Activated CD4-positive, alpha-beta T cell treated with anti-CD3 and anti-CD28 coated beads for 36 hours (primary cell): ENCODE measurements around the gene HS3ST4. TPM values are rescaled to one million over a fixed set of nuclear protein-coding genes. Genes with fewer than 3 reads are reported as not detected.

ENCODE experiments used
- ATAC-seq: fragments of 200-7000 bp; cut with Tn5 transposase; one replicate; pipeline ENCODE4 v1.10.0; 2021; ENCODE audit warnings: mild to moderate bottlenecking, moderate library complexity
- CTCF ChIA-PET: fragments of 350-600 bp; sonication (Branson Sonifier 250); formaldehyde crosslinking; loops from one replicate; lab custom pipeline; 2021; ENCODE audit warnings: antibody characterized with exemption; lab: Charles Lee
- POLR2A ChIA-PET: fragments of 350-600 bp; sonication (Branson Sonifier 250); formaldehyde crosslinking; loops from one replicate; lab custom pipeline; 2021; ENCODE audit warnings: antibody characterized with exemption, inconsistent platforms; lab: Charles Lee
- DNase-seq: peaks from one replicate; pipeline ENCODE4 v3.0.0-alpha.2; 2020
- H3K27ac Mint-ChIP-seq: one replicate; pipeline ENCODE4 v1.8.0; 2021; ENCODE audit warnings: mixed read lengths
- H3K27me3 Mint-ChIP-seq: one replicate; pipeline ENCODE4 v1.8.0; 2021; ENCODE audit warnings: mixed read lengths
- H3K36me3 Mint-ChIP-seq: one replicate; pipeline ENCODE4 v1.8.0; 2021; ENCODE audit warnings: low read depth, mixed read lengths
- H3K4me1 Mint-ChIP-seq: one replicate; pipeline ENCODE4 v1.8.0; 2021; ENCODE audit warnings: mixed read lengths
- H3K4me3 Mint-ChIP-seq: one replicate; pipeline ENCODE4 v1.8.0; 2021; ENCODE audit warnings: mild to moderate bottlenecking, moderate library complexity, mixed read lengths
- H3K9me3 Mint-ChIP-seq: one replicate; pipeline ENCODE4 v1.8.0; 2021; ENCODE audit warnings: low read depth, mixed read lengths
- intact Hi-C, 2 experiments: fragments of 100-400 bp; cut with DNase I in 1 of 2; cut with micrococcal nuclease in 1 of 2; formaldehyde crosslinking; loops; one replicate each; pipeline versions ENCODE4 v1.14.2 to v1.15.1; 2022 to 2024; cut with DNase I, micrococcal nuclease
- total RNA-seq, 2 experiments: library from RNA; stranded (reverse); gene quantifications; one replicate each; pipeline ENCODE4 v1.2.3, GENCODE V29; 2021

The HS3ST4 gene
- total RNA-seq, 2 experiments from 2014 or later = not detected

- H3K36me3 Mint-ChIP-seq = no peaks in the 10 kb centered on the region
- CTCF ChIA-PET = no interaction called here
Measured at GRCh38 chr16:25905810-25906209, 214.1 kb downstream of the HS3ST4 start.

GRCh38 chr16:25910971-25911370 is 219.2 kb downstream of the HS3ST4 start:
- Mint-ChIP-seq H3K36me3 (no peaks in the 10 kb centered on the region), H3K27ac (no peak overlapping the region), H3K27me3 (peaks cover 2% of the 10 kb centered on the region), H3K4me1 (no peaks in the 10 kb centered on the region), H3K4me3 (no peak overlapping the region), H3K9me3 (no peaks in the 10 kb centered on the region)
- ChIA-PET POLR2A (no interaction called here), CTCF (no interaction called here)
- ATAC-seq = no peak
- no peak for DNase-seq
- intact Hi-C loops = no loop called here

More at GRCh38 chr16:25905810-25906209, 214.1 kb downstream of the HS3ST4 start:
- intact Hi-C loops = no loop called here
- Mint-ChIP-seq H3K27ac (no peak overlapping the region), H3K27me3 (peaks cover 13% of the 10 kb centered on the region), H3K9me3 (no peaks in the 10 kb centered on the region), H3K4me3 (no peak overlapping the region), H3K4me1 (no peaks in the 10 kb centered on the region)
- ATAC-seq (no peak), DNase-seq (no peak)
- POLR2A ChIA-PET = no interaction called here

GRCh38 chr16:25912321-25912720 is 220.6 kb downstream of the HS3ST4 start:
- H3K4me1 Mint-ChIP-seq = no peaks in the 10 kb centered on the region
- ChIA-PET CTCF (no interaction called here), POLR2A (no interaction called here)
- DNase-seq = no peak
- no peaks in the 10 kb centered on the region for H3K9me3 Mint-ChIP-seq
- intact Hi-C loops = no loop called here
- peaks cover 2% of the 10 kb centered on the region for H3K27me3 Mint-ChIP-seq
- no peak overlapping the region for H3K27ac Mint-ChIP-seq
- no peak for ATAC-seq
- no peaks in the 10 kb centered on the region for H3K36me3 Mint-ChIP-seq
- H3K4me3 Mint-ChIP-seq = no peak overlapping the region

GRCh38 chr16:25914357-25914962 is 222.7 kb downstream of the HS3ST4 start:
- no peaks in the 10 kb centered on the region for H3K4me1 Mint-ChIP-seq
- ChIA-PET POLR2A (no interaction called here), CTCF (no interaction called here)
- DNase-seq = no peak
- no peak overlapping the region for H3K27ac Mint-ChIP-seq
- no peaks in the 10 kb centered on the region for H3K36me3 Mint-ChIP-seq
- peaks cover 3% of the 10 kb centered on the region for H3K27me3 Mint-ChIP-seq
- H3K9me3 Mint-ChIP-seq = no peaks in the 10 kb centered on the region
- no peak for ATAC-seq
- intact Hi-C loops = no loop called here
- no peak overlapping the region for H3K4me3 Mint-ChIP-seq

- ChIA-PET CTCF (no interaction called here), POLR2A (no interaction called here)
- intact Hi-C loops = no loop called here
- H3K4me3 Mint-ChIP-seq = no peak overlapping the region
- H3K27me3 Mint-ChIP-seq = peaks cover 3% of the 10 kb centered on the region
- H3K4me1 Mint-ChIP-seq = no peaks in the 10 kb centered on the region
- DNase-seq = no peak
- H3K9me3 Mint-ChIP-seq = no peaks in the 10 kb centered on the region
- no peak for ATAC-seq
- H3K27ac Mint-ChIP-seq = no peak overlapping the region
- no peaks in the 10 kb centered on the region for H3K36me3 Mint-ChIP-seq
Measured at GRCh38 chr16:25916037-25916436, 224.3 kb downstream of the HS3ST4 start.

- Mint-ChIP-seq H3K4me1 (no peaks in the 10 kb centered on the region), H3K27ac (no peak overlapping the region), H3K27me3 (peaks cover 12% of the 10 kb centered on the region), H3K9me3 (no peaks in the 10 kb centered on the region), H3K36me3 (no peaks in the 10 kb centered on the region), H3K4me3 (no peak overlapping the region)
- ChIA-PET POLR2A (no interaction called here), CTCF (no interaction called here)
- ATAC-seq (no peak), DNase-seq (no peak)
- intact Hi-C loops = no loop called here
Measured at GRCh38 chr16:25922438-25922837, 230.7 kb downstream of the HS3ST4 start.

- H3K27ac Mint-ChIP-seq = no peak overlapping the region
- H3K4me3 Mint-ChIP-seq = no peak overlapping the region
- no peaks in the 10 kb centered on the region for H3K4me1 Mint-ChIP-seq
- peaks cover 12% of the 10 kb centered on the region for H3K27me3 Mint-ChIP-seq
- ChIA-PET POLR2A (no interaction called here), CTCF (no interaction called here)
- ATAC-seq (no peak), DNase-seq (no peak)
- H3K36me3 Mint-ChIP-seq = no peaks in the 10 kb centered on the region
- intact Hi-C loops = no loop called here
- H3K9me3 Mint-ChIP-seq = no peaks in the 10 kb centered on the region
Measured at GRCh38 chr16:25925421-25925820, 233.7 kb downstream of the HS3ST4 start.

GRCh38 chr16:25931473-25932035 is 239.8 kb downstream of the HS3ST4 start:
- intact Hi-C loops = no loop called here
- Mint-ChIP-seq H3K27ac (no peak overlapping the region), H3K4me3 (no peak overlapping the region)

GRCh38 chr16:25941800-25942499 is 250.2 kb downstream of the HS3ST4 start:
- no peak for DNase-seq
- Mint-ChIP-seq H3K4me3 (no peak overlapping the region), H3K9me3 (peaks cover 4% of the 10 kb centered on the region), H3K27ac (no peak overlapping the region), H3K36me3 (no peaks in the 10 kb centered on the region), H3K27me3 (peaks cover 10% of the 10 kb centered on the region), H3K4me1 (no peaks in the 10 kb centered on the region)
- ChIA-PET CTCF (no interaction called here), POLR2A (no interaction called here)
- intact Hi-C loops = no loop called here
- no peak for ATAC-seq

More at GRCh38 chr16:25931473-25932035, 239.8 kb downstream of the HS3ST4 start:
- Mint-ChIP-seq H3K36me3 (no peaks in the 10 kb centered on the region), H3K9me3 (no peaks in the 10 kb centered on the region), H3K4me1 (no peaks in the 10 kb centered on the region), H3K27me3 (peaks cover 9% of the 10 kb centered on the region)
- no peak for DNase-seq
- POLR2A ChIA-PET = no interaction called here
- no peak for ATAC-seq
- CTCF ChIA-PET = interaction anchor here (0.6 to 0.7 kb wide), 2 partner anchors 31 to 1320 kb away, joined by 3 read pairs; no protein-coding TSS in a partner anchor

GRCh38 chr16:25950586-25951281 is 259.0 kb downstream of the HS3ST4 start:
- no peak for DNase-seq
- H3K36me3 Mint-ChIP-seq = no peaks in the 10 kb centered on the region
- H3K9me3 Mint-ChIP-seq = peaks cover 2% of the 10 kb centered on the region
- H3K27ac Mint-ChIP-seq = no peak overlapping the region
- ChIA-PET CTCF (no interaction called here), POLR2A (interaction anchor here (0.7 kb wide), 1 partner anchor 689 kb away, joined by 3 read pairs; no protein-coding TSS in a partner anchor)
- no peak for ATAC-seq
- H3K4me1 Mint-ChIP-seq = no peaks in the 10 kb centered on the region
- no peak overlapping the region for H3K4me3 Mint-ChIP-seq
- peaks cover 4% of the 10 kb centered on the region for H3K27me3 Mint-ChIP-seq
- intact Hi-C loops = no loop called here

- POLR2A ChIA-PET = no interaction called here
- no peak overlapping the region for H3K4me3 Mint-ChIP-seq
- intact Hi-C loops = no loop called here
- no peak for DNase-seq
- no peaks in the 10 kb centered on the region for H3K36me3 Mint-ChIP-seq
- peaks cover 2% of the 10 kb centered on the region for H3K9me3 Mint-ChIP-seq
- CTCF ChIA-PET = no interaction called here
- no peaks in the 10 kb centered on the region for H3K4me1 Mint-ChIP-seq
- no peak for ATAC-seq
- no peak overlapping the region for H3K27ac Mint-ChIP-seq
- peaks cover 4% of the 10 kb centered on the region for H3K27me3 Mint-ChIP-seq
Measured at GRCh38 chr16:25951999-25952398, 260.2 kb downstream of the HS3ST4 start.
